Cortex of kidney (tissue), 1 donor: ENCODE measurements around the gene BAAT.

Experiments
- DNase-seq: peaks from one replicate; lab custom pipeline; 2025; lab: John Stamatoyannopoulos, UW

BAAT gene

GRCh38 chr9:101312661-101313060 is 72.1 kb downstream of the BAAT start:
- DNase-seq = no peak

- no peak for DNase-seq
Measured at GRCh38 chr9:101311758-101312420, 72.9 kb downstream of the BAAT start.

- DNase-seq = no peak
Measured at GRCh38 chr9:101311191-101311590, 73.6 kb downstream of the BAAT start.
